Subcutaneous abdominal adipose tissue (tissue), 5 donors: ENCODE measurements around the gene PANK4.

ENCODE experiments used
- H3K27ac ChIP-seq: one replicate; pipeline ENCODE4 v1.7.0; 2013; ENCODE audit warnings: low read depth, mild to moderate bottlenecking, inconsistent platforms, low read length, moderate library complexity
- H3K27me3 ChIP-seq, 5 donors: one replicate each; pipeline ENCODE4 v1.7.0; 2013; ENCODE audit warnings: low read length in 5 of 5, inconsistent platforms in 1 of 5; ENCODE audit not compliant: control insufficient read depth in 5 of 5, insufficient read depth in 4 of 5
- H3K36me3 ChIP-seq, 5 donors: one replicate each; pipeline ENCODE4 v1.7.0; 2013; ENCODE audit warnings: low read length in 5 of 5; ENCODE audit not compliant: control insufficient read depth in 5 of 5, insufficient read depth in 5 of 5
- H3K4me1 ChIP-seq, 5 donors: one replicate each; pipeline ENCODE4 v1.7.0; 2013; ENCODE audit warnings: low read length in 5 of 5, mild to moderate bottlenecking in 3 of 5, moderate library complexity in 1 of 5; ENCODE audit not compliant: control insufficient read depth in 5 of 5, insufficient read depth in 5 of 5
- H3K4me3 ChIP-seq, 5 donors: one replicate each; pipeline ENCODE4 v1.7.0; 2013; ENCODE audit warnings: low read length in 5 of 5, low read depth in 1 of 5
- H3K9ac ChIP-seq, 5 donors: one replicate each; pipeline ENCODE4 v1.7.0; 2013; ENCODE audit warnings: low read length in 5 of 5, mild to moderate bottlenecking in 4 of 5, moderate library complexity in 3 of 5
- H3K9me3 ChIP-seq, 5 donors: one replicate each; pipeline ENCODE4 v1.7.0; 2013; ENCODE audit warnings: low read length in 5 of 5; ENCODE audit not compliant: control insufficient read depth in 5 of 5
- donor health status: healthy.
- donor health status: healthy.
- donor health status: healthy.
- donor health status: healthy.
- donor health status: healthy.

PANK4 gene

DNA sequence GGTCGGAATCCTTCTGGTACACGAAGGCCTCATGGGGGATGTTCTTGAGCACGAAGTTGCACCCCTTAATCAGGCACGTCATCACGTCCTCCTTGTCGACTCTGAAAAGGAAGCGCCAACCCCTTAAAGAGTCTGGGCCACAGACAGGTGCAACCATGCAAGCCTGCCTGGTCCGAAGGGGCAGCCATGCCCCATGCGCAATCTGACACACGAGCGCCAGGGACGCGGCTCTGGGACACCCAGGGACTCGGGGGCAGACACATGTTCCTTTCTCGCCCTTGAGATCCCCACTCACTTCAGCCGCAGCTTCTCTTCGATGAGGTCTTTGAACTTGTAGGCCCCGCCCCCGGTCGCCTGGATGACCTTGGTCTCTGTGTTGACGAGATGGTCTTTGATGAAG lies 5.6 kb downstream of the PANK4 start:
- Histone ChIP-seq H3K9ac (no peak overlapping the region), H3K4me3 (no peak overlapping the region), H3K4me1 (peaks cover 13 to 26% (median 23%) of the 10 kb centered on the region in 5 donors), H3K9me3 (no peaks in the 10 kb centered on the region), H3K36me3 (peaks cover 0 to 65% (median 60%) of the 10 kb centered on the region in 5 donors), H3K27ac (no peak overlapping the region), H3K27me3 (no peaks in the 10 kb centered on the region)

DNA sequence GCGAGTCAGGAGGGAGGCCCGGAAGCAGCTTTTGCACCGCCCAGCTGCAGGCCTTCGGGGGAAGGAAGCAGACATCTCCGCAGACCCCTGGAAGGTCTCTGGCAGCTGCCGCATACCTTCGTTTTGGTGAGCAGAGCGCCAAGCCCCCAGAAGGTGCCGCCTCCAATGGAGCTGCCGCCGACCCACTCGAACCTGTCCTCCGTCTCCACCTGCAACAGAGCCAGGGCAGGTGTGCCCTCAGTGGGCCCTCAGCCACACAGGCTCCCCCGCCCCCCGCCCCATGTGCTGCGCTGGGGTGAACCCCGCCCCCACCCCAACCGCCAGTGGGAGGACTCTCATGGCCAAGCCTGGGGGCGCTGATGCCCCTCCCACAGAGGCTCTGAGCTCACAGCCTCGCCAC lies 6.2 kb downstream of the PANK4 start:
- Histone ChIP-seq H3K36me3 (peaks cover 0 to 71% (median 66%) of the 10 kb centered on the region in 5 donors), H3K27ac (no peak overlapping the region), H3K4me3 (no peak overlapping the region), H3K4me1 (peaks cover 8 to 20% (median 17%) of the 10 kb centered on the region in 5 donors), H3K9me3 (no peaks in the 10 kb centered on the region), H3K9ac (no peak overlapping the region), H3K27me3 (no peaks in the 10 kb centered on the region)

DNA sequence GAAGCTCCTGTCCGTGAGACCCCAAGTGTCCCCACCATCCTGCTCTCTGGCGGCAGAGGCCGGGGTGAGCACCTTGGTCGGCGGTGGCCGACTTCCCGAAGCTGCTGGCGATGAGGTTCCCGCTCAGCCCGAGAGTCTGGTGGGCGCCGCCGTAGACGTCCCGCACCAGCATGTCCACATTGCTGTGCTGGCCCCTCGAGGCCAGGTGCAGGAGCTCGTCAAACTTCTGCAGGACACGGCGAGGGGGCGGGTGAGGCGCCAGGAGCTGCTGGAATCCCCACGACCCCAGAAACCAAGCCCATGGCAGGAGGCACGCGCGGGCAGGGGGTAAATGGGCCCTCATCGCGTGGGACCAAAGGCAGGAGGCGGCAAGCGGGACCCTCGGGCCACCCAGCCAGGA lies 6.7 kb downstream of the PANK4 start:
- H3K27ac ChIP-seq: no peak overlapping the region
- H3K36me3 ChIP-seq: peaks cover 0 to 76% (median 70%) of the 10 kb centered on the region in 5 donors
- H3K9me3 ChIP-seq: no peaks in the 10 kb centered on the region
- no peak overlapping the region for H3K9ac ChIP-seq
- no peaks in the 10 kb centered on the region for H3K27me3 ChIP-seq
- no peak overlapping the region for H3K4me3 ChIP-seq
- H3K4me1 ChIP-seq: peaks cover 3 to 15% (median 13%) of the 10 kb centered on the region in 5 donors

DNA sequence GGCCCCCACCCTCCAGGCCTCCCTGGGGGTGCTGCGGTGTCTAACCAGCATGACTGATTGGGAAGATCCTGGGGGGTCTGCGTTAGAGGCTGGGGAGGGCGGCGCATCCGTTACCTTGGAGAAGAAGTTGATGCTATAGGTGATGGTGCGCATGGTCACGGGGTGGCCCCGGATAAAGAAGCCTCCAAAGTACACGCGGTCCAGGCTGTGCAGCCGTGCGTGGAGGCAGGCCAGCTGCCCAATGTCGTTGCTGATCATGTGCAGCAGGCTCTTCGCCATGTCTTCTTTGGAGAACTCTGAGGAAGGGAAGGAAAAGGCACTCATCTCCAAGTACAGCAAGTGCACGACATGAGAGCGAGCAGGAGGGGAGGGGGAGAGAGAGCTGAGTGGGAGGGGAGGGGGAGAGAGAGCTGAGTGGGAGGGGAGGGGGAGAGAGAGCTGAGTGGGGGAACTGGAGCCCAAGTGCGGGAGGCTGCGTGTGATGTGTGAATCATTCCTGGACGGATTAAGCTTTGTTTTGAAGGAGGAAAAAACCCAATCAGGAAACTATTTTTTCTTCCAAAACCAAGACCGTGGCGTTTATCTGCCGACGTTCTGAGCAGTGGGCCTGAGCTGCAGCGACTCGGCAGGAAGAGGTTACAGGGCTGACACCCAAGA lies 7.2 kb downstream of the PANK4 start:
- Histone ChIP-seq H3K27ac (no peak overlapping the region), H3K9me3 (no peaks in the 10 kb centered on the region), H3K27me3 (no peaks in the 10 kb centered on the region), H3K9ac (no peak overlapping the region), H3K4me3 (no peak overlapping the region), H3K36me3 (peaks cover 0 to 80% (median 74%) of the 10 kb centered on the region in 5 donors), H3K4me1 (peaks cover 0 to 9% (median 7%) of the 10 kb centered on the region in 5 donors)

DNA sequence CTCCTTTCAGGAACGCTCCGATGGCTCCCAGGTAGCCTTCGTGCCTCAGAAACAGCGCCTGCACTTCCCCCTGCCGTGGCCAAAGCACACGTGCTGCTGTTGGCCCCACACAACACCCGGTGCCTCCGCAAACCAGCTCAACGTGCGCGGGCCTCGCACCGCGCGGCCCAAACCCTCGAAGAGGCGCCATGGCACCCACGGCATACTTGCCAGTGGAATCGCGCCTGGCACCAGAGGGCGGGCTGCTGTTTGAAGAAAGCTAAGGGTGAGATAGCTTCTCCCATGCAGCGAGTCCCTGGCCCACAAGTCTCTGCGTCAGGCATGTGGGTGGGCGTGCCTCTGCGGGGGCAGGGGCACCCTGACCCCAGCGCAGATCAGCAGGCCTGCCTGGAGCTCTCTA lies 7.9 kb downstream of the PANK4 start:
- no peak overlapping the region for H3K4me3 ChIP-seq
- H3K9me3 ChIP-seq: no peaks in the 10 kb centered on the region
- H3K9ac ChIP-seq: no peak overlapping the region
- peaks cover 0 to 3% (median under 1%) of the 10 kb centered on the region in 5 donors for H3K4me1 ChIP-seq
- no peaks in the 10 kb centered on the region for H3K27me3 ChIP-seq
- no peak overlapping the region for H3K27ac ChIP-seq
- H3K36me3 ChIP-seq: peaks cover 0 to 86% (median 81%) of the 10 kb centered on the region in 5 donors

DNA sequence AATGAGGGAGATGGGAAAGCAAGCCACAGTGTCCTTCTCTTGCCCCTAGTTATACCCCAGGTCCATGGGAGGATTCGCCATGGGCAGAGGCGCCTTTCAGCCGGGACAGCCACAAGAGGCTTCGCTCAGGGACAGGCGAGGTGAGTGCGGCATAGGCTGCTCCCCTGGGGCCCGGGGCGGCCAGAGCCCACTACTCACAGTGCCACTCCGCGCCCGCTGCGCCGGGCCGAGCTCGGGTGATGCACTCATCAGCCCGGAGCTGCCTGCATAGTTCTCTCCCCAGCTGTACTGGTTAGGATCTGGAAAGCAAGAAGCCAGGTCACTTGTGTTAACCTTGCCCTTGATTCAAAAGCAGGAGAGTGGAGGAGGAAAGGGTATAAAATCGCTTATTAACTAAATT lies 8.4 kb downstream of the PANK4 start:
- H3K4me3 ChIP-seq: no peak overlapping the region
- no peaks in the 10 kb centered on the region for H3K9me3 ChIP-seq
- H3K9ac ChIP-seq: no peak overlapping the region
- no peaks in the 10 kb centered on the region for H3K27me3 ChIP-seq
- peaks cover 0 to 92% (median 86%) of the 10 kb centered on the region in 5 donors for H3K36me3 ChIP-seq
- no peaks in the 10 kb centered on the region for H3K4me1 ChIP-seq
- no peak overlapping the region for H3K27ac ChIP-seq

DNA sequence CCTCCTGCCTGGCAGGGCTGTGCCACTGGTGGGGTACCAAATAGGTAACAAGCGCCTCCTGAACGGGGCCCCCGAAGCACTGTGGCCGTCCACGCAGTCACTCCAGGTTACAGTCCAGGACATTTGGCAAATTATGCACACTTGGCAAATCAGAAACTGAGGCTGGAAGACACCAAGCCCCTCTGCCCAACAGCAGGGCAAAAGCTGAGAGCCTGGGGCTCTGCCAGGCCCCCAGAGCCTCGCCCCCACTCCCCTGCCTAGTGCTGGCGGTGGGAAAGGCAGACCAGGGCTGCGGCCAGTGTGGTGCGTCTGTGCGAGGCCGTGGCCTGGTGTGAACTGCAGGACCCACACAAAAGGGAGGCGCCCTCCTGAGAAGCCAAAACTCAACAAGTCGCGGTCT lies 9.4 kb downstream of the PANK4 start:
- Histone ChIP-seq H3K36me3 (peaks cover 0 to 97% (median 94%) of the 10 kb centered on the region in 5 donors), H3K9ac (no peak overlapping the region), H3K27me3 (no peaks in the 10 kb centered on the region), H3K4me1 (no peaks in the 10 kb centered on the region), H3K4me3 (no peak overlapping the region), H3K9me3 (no peaks in the 10 kb centered on the region), H3K27ac (no peak overlapping the region)

DNA sequence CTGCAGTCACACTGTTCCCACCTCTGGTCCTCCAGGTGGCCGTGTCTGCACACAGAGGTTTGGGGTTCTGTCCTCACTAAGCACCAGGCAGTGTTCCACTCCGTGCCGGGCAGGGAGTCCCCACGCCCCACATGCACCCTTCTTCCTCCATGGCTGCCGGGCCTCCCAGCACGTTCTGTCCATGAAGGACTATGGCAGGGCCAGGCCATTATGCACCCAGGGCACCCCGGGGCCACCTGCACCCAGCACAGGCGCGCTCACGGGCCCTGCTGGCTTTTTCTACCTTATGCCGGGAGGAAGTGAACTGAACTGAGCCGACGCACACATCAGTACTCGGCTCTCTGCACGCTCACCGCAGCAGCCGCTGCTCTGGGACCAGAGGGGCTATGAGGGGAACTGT lies 10.3 kb downstream of the PANK4 start:
- H3K9ac ChIP-seq: no peak overlapping the region
- peaks cover 0 to 97% (median 97%) of the 10 kb centered on the region in 5 donors for H3K36me3 ChIP-seq
- no peaks in the 10 kb centered on the region for H3K9me3 ChIP-seq
- no peak overlapping the region for H3K4me3 ChIP-seq
- H3K27ac ChIP-seq: no peak overlapping the region
- no peaks in the 10 kb centered on the region for H3K27me3 ChIP-seq
- H3K4me1 ChIP-seq: no peaks in the 10 kb centered on the region

DNA sequence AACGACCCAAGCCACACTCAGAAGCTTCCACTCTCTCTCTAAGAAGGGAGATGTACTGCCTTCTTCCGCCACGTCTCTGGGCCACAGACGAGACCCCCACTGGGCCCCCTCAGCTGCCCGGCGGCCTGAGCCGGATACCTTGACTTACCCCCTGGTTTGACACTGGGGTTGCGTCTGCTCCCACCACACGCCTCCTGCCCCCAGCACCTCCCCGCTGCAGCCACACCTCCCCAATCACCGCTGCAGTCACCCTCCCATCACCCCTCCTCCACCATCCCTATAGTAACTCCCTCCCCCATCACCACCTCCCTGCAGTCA lies 10.7 kb downstream of the PANK4 start:
- Histone ChIP-seq H3K36me3 (peaks cover 0 to 97% (median 97%) of the 10 kb centered on the region in 5 donors), H3K9me3 (no peaks in the 10 kb centered on the region), H3K9ac (no peak overlapping the region), H3K27ac (no peak overlapping the region), H3K27me3 (no peaks in the 10 kb centered on the region), H3K4me1 (no peaks in the 10 kb centered on the region), H3K4me3 (no peak overlapping the region)

DNA sequence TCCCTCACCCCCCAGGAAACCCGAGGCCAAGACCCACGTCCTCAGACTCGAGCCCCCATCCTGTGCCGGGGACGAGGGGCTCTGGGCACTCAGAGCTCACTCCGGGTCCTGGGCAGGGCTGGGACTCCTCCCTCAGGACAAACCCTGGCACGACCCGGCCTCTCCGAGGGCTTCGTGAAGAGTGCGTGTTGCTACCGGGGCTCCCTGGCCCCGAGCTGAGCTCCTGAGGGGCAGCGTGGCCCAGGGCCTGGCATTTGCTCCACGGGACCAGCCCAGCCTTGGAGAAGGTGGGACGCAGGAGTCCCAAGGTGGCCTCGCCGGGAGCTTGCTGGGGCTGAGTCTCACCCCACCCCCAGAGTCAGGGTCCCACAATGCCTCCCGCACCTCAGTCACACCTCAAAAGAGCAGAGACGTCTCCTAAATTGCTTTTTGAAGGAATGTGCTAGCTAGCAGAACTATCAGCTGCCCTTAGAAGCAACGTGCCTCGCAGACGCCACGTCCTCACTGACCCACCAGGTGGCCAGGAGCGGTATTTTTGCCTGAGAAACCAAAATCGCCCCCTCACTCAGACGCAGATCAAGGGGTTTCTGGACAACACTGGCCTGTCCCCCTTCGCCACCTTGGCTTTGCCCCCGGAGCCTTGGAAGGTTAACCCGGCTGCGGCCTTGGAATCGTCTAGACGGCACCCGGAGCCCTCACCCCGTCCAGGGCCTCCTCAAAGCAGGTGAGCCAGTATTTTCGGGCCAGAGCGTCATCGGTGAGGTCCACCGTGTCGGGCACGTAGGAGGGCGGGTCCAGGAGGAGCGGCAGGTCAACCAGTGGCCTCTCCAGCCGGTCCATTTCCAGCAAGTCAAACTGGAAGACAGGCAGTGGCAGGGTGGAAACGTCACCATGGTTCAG lies 11.3 kb downstream of the PANK4 start:
- Histone ChIP-seq H3K4me1 (no peaks in the 10 kb centered on the region), H3K9ac (no peak overlapping the region), H3K9me3 (no peaks in the 10 kb centered on the region), H3K36me3 (peaks cover 0 to 98% (median 97%) of the 10 kb centered on the region in 5 donors), H3K4me3 (no peak overlapping the region), H3K27ac (no peak overlapping the region), H3K27me3 (no peaks in the 10 kb centered on the region)
